Measurements from ENCODE around the gene KRTAP4-9. TPM values are rescaled to one million over a fixed set of nuclear protein-coding genes. Genes with fewer than 3 reads are reported as not detected.

Gene KRTAP4-9
- total and polyA plus RNA-seq, 9 of the 15 experiments (the other 6 are each of a cell fraction or from before 2014, with no cell fraction given) = not detected

GRCh38 chr17:41098042-41098441 is 7.1 kb upstream of the KRTAP4-9 start, which contains the start of gene KRTAP4-8:
KRTAP4-8 (minus strand) TSS chr17:41098142; CDS start chr17:41098084, 58 bp downstream.
- H3K4me2 ChIP-seq (ENCODE audit: insufficient read depth, low read length) = no peak within 1 kb of the TSS
- TF ChIP-seq SREBF1 (IDR thresholded peaks at IDR 0.05; ENCODE audit: borderline replicate concordance, low read depth, low read length) (no peak), NFRKB (IDR thresholded peaks at IDR 0.05; ENCODE audit: low read depth) (no peak), ZNF695 (CRISPR knock-in tag; IDR thresholded peaks at IDR 0.05) (no peak), ZNF639 (CRISPR knock-in tag; conservative IDR thresholded peaks at IDR 0.05 in 1 of 2, IDR thresholded peaks at IDR 0.05 in 1 of 2) (no peak), FOXA3 (CRISPR knock-in tag; conservative IDR thresholded peaks at IDR 0.05 in 1 of 2, IDR thresholded peaks at IDR 0.05 in 1 of 2) (no peak), PHTF2 (CRISPR knock-in tag; IDR thresholded peaks at IDR 0.05) (no peak), ADNP (tag; IDR thresholded peaks at IDR 0.05) (no peak), CLOCK (CRISPR knock-in tag; IDR thresholded peaks at IDR 0.05; ENCODE audit: borderline replicate concordance) (no peak), CC2D1A (IDR thresholded peaks at IDR 0.05) (no peak), SRSF7 (optimal IDR thresholded peaks at IDR 0.05; ENCODE audit: low read depth, low read length) (no peak), ZNF316 (IDR thresholded peaks at IDR 0.05) (no peak), LEF1 (IDR thresholded peaks at IDR 0.05) (no peak), HLTF (IDR thresholded peaks at IDR 0.05) (no peak), CHD4 (IDR thresholded peaks at IDR 0.05; ENCODE audit: insufficient read depth, insufficient replicate concordance, low read depth, low read length, poor library complexity, severe bottlenecking) (no peak), ZNF561 (CRISPR knock-in tag; conservative IDR thresholded peaks at IDR 0.05) (no peak), ZNF586 (CRISPR knock-in tag; conservative IDR thresholded peaks at IDR 0.05) (no peak)

More at GRCh38 chr17:41098042-41098441, 7.1 kb upstream of the KRTAP4-9 start, which contains the start of gene KRTAP4-8:
- H3K27ac ChIP-seq (ENCODE audit: extremely low read depth, low read depth, low read length) = no peak within 1 kb of the TSS
- H3K4me1 ChIP-seq (replicated peaks in 1 of 2; ENCODE audit: control insufficient read depth in 2 of 2, insufficient read depth in 2 of 2, low read length in 2 of 2) = no peaks in the 10 kb centered on the region
- no peaks in the 10 kb centered on the region for H4K20me1 ChIP-seq (replicated peaks; ENCODE audit: control insufficient read depth, insufficient read depth, low read length)
- no peak within 1 kb of the TSS for H3K9ac ChIP-seq (ENCODE audit: insufficient read depth in 1 of 2, low read depth in 2 of 2, low read length in 2 of 2)
- ChIA-PET POLR2A (no interaction called here), CTCF (ENCODE audit: low intra/inter-chr PET ratio) (no interaction called here)
- no peak for FAIRE-seq
- ATAC-seq = no peak
- no peaks in the 10 kb centered on the region for H3K9me3 ChIP-seq (replicated peaks; ENCODE audit: control insufficient read depth, insufficient read depth, low read depth, low read length)
- no peak for DNase-seq (ENCODE audit: extremely low read depth in 1 of 4, low spot score in 3 of 4)
- H3K36me3 ChIP-seq (ENCODE audit: control insufficient read depth, insufficient read depth, low read length) = no peaks in the 10 kb centered on the region
- intact Hi-C loops (cut with micrococcal nuclease) = no loop called here
- in situ Hi-C loops (cut with MboI) = no loop called here
- 2% methylated on average over 4 of the region's 4 CpGs for WGBS (ENCODE audit: insufficient coverage, low coverage, missing lambda C conversion rate)
- H2AFZ ChIP-seq (ENCODE audit: low read depth, low read length) = no peak within 1 kb of the TSS
- H3K4me3 ChIP-seq = no peak within 1 kb of the TSS
- H3K79me2 ChIP-seq (ENCODE audit: control insufficient read depth, insufficient read depth, low read length) = no peaks in the 10 kb centered on the region
- H3K9me1 ChIP-seq (ENCODE audit: control insufficient read depth, insufficient read depth, low read length) = no peaks in the 10 kb centered on the region
- no TSS peak for BruUV-seq (replicated peaks)
- peaks cover 0 to 7% of the 10 kb centered on the region in 2 experiments; a peak in 1 of 5 replicates for H3K27me3 ChIP-seq (ENCODE audit: control insufficient read depth in 2 of 2, insufficient read depth in 2 of 2, low read length in 2 of 2)
